HCT116 (cell line): ENCODE measurements around the gene ATF7.
"Not testable (repeated sequence)": the region's sequence is repeated elsewhere in the genome, so short reads cannot be mapped to it uniquely, and the experiment has no call there.

ENCODE experiments used
- CEBPB ChIP-seq: IDR thresholded peaks from 2 replicates; pipeline ENCODE4 v1.6.1; 2012; ENCODE audit warnings: low read depth
- CTCF ChIP-seq, 3 experiments: fragments of 200-600 bp in 1 of 3; sonication (generic) in 1 of 3; IDR thresholded peaks in 2 of 3; conservative IDR thresholded peaks in 1 of 3; 2 replicates each; pipeline ENCODE4 v1.5.1; 2012 to 2017; ENCODE audit warnings: low read depth in 2 of 3, low read length in 2 of 3, antibody characterized with exemption in 1 of 3, borderline replicate concordance in 1 of 3, control low read depth in 1 of 3, mild to moderate bottlenecking in 1 of 3, mixed read lengths in 1 of 3, mixed run types in 1 of 3, moderate library complexity in 1 of 3; ENCODE audit not compliant: insufficient read depth in 1 of 3
- EGR1 ChIP-seq: IDR thresholded peaks from 2 replicates; pipeline ENCODE4 v1.6.1; 2012; ENCODE audit warnings: low read depth
- JUND ChIP-seq: IDR thresholded peaks from 2 replicates; pipeline ENCODE4 v1.6.1; 2012
- POLR2A ChIP-seq: IDR thresholded peaks from 2 replicates; pipeline ENCODE4 v1.7.0; 2011; ENCODE audit warnings: borderline replicate concordance; ENCODE audit not compliant: insufficient read depth, insufficient read length; ENCODE audit errors: extremely low read depth
- POLR2AphosphoS5 ChIP-seq: IDR thresholded peaks from 2 replicates; pipeline ENCODE4 v1.6.1; 2011; ENCODE audit warnings: mild to moderate bottlenecking, low read depth, low read length, moderate library complexity
- RAD21 ChIP-seq: IDR thresholded peaks from 2 replicates; pipeline ENCODE4 v1.6.1; 2012; ENCODE audit warnings: low read depth, mild to moderate bottlenecking
- REST ChIP-seq: IDR thresholded peaks from 2 replicates; pipeline ENCODE4 v1.6.1; 2012; ENCODE audit warnings: low read depth
- SIN3A ChIP-seq: IDR thresholded peaks from 2 replicates; pipeline ENCODE4 v1.6.1; 2012; ENCODE audit warnings: low read depth
- ZNF274 ChIP-seq: fragments of 200-500 bp; sonication (Bioruptor generic); IDR thresholded peaks from 2 replicates; pipeline ENCODE4 v1.6.1; 2014; ENCODE audit warnings: mild to moderate bottlenecking, low read depth, low read length, inconsistent platforms
- TF ChIP-seq, protein P1 (sequence below): IDR thresholded peaks from 2 replicates; pipeline ENCODE4 v1.6.1; 2012

DNA sequence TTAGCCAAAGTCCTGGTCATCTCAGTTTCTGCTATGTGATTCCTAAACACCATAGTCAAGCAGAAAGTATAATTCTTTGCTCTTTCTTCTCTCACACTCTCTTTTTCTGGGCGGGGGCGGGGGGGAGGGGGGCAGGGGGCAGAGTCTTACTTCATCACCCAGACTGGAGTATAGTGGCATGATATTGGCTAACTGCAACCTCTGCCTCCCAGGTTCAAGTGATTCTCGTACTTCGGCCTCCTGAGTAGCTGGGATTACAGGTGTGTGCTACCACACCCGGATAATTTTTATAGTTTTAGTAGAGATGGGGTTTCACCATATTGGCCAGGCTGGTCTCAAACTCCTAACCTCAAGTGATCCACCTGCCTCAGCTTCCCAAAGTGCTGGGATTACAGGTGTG lies 60.8 kb downstream of the ATF7 start:
- not testable (repeated sequence) for TF ChIP-seq CTCF (IDR thresholded peaks at IDR 0.05 in 2 of 3, conservative IDR thresholded peaks at IDR 0.05 in 1 of 3; ENCODE audit: borderline replicate concordance in 1 of 3, insufficient read depth in 1 of 3, low read depth in 2 of 3, low read length in 2 of 3); CEBPB; ZNF274; POLR2AphosphoS5; SIN3A; RAD21; REST; JUND; POLR2A; EGR1
- TF ChIP-seq, protein P1, sequence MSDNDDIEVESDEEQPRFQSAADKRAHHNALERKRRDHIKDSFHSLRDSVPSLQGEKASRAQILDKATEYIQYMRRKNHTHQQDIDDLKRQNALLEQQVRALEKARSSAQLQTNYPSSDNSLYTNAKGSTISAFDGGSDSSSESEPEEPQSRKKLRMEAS: not testable (repeated sequence)
